ENCODE results near the gene RGS7BP.

The RGS7BP gene

GRCh38 chr5:64654561-64654938, 148.7 kb downstream of the RGS7BP start:
- Histone ChIP-seq H3K9me3 (ENCODE audit: insufficient read depth, low read length) (no peaks in the 10 kb centered on the region), H3K4me2 (ENCODE audit: low read length) (no peak overlapping the region), H3K4me1 (ENCODE audit: low read length) (no peaks in the 10 kb centered on the region), H2AFZ (ENCODE audit: low read depth, low read length) (no peak overlapping the region), H4K20me1 (ENCODE audit: insufficient read depth, low read length) (no peaks in the 10 kb centered on the region), H3K79me2 (ENCODE audit: low read length) (no peaks in the 10 kb centered on the region), H3K27me3 (ENCODE audit: low read depth, low read length) (no peaks in the 10 kb centered on the region), H3K36me3 (replicated peaks; ENCODE audit: low read depth, low read length) (no peaks in the 10 kb centered on the region), H3K27ac (ENCODE audit: low read length) (no peak overlapping the region), H3K4me3 (ENCODE audit: low read length) (no peak overlapping the region), H3K9ac (ENCODE audit: low read length) (no peak overlapping the region)
- TF ChIP-seq EZH2phosphoT487 (IDR thresholded peaks at IDR 0.05; ENCODE audit: low read depth) (no peak), CTCF (IDR thresholded peaks at IDR 0.05; ENCODE audit: low read depth, low read length) (no peak)

- H2AFZ ChIP-seq (ENCODE audit: low read depth, low read length), result no peak overlapping the region
- no peak overlapping the region for H3K4me2 ChIP-seq (ENCODE audit: low read length)
- no peak overlapping the region for H3K9ac ChIP-seq (ENCODE audit: low read length)
- no peak overlapping the region for H3K4me3 ChIP-seq (ENCODE audit: low read length)
- H3K4me1 ChIP-seq (ENCODE audit: low read length), result no peaks in the 10 kb centered on the region
- H3K27me3 ChIP-seq (ENCODE audit: low read depth, low read length), result no peaks in the 10 kb centered on the region
- H4K20me1 ChIP-seq (ENCODE audit: insufficient read depth, low read length), result no peaks in the 10 kb centered on the region
- H3K9me3 ChIP-seq (ENCODE audit: insufficient read depth, low read length), result no peaks in the 10 kb centered on the region
- no peaks in the 10 kb centered on the region for H3K36me3 ChIP-seq (replicated peaks; ENCODE audit: low read depth, low read length)
- H3K79me2 ChIP-seq (ENCODE audit: low read length), result no peaks in the 10 kb centered on the region
- TF ChIP-seq EZH2phosphoT487 (IDR thresholded peaks at IDR 0.05; ENCODE audit: low read depth) (no peak), CTCF (IDR thresholded peaks at IDR 0.05; ENCODE audit: low read depth, low read length) (no peak)
- H3K27ac ChIP-seq (ENCODE audit: low read length), result no peak overlapping the region
These were observed 149.8 kb downstream of the RGS7BP start for GRCh38 chr5:64655596-64655995.

GRCh38 chr5:64659289-64659688, 153.5 kb downstream of the RGS7BP start:
- Histone ChIP-seq H3K79me2 (ENCODE audit: low read length) (no peaks in the 10 kb centered on the region), H2AFZ (ENCODE audit: low read depth, low read length) (no peak overlapping the region), H3K4me1 (ENCODE audit: low read length) (no peaks in the 10 kb centered on the region), H3K9ac (ENCODE audit: low read length) (no peak overlapping the region), H4K20me1 (ENCODE audit: insufficient read depth, low read length) (no peaks in the 10 kb centered on the region), H3K27ac (ENCODE audit: low read length) (no peak overlapping the region), H3K36me3 (replicated peaks; ENCODE audit: low read depth, low read length) (no peaks in the 10 kb centered on the region), H3K4me3 (ENCODE audit: low read length) (no peak overlapping the region), H3K4me2 (ENCODE audit: low read length) (no peak overlapping the region), H3K9me3 (ENCODE audit: insufficient read depth, low read length) (no peaks in the 10 kb centered on the region), H3K27me3 (ENCODE audit: low read depth, low read length) (no peaks in the 10 kb centered on the region)
- no peak for TF ChIP-seq CTCF (IDR thresholded peaks at IDR 0.05; ENCODE audit: low read depth, low read length)
- no peak for TF ChIP-seq EZH2phosphoT487 (IDR thresholded peaks at IDR 0.05; ENCODE audit: low read depth)

All from OCI-LY3 (cell line).